GM18858 (cell line): ENCODE data around the gene PRDX5.
A peak's percentile ranks its signal among the peaks of the same experiment; 100 is the strongest.

ENCODE experiments used
- ATAC-seq: cut with Tn5 transposase; IDR thresholded peaks from one replicate; pipeline ENCODE4 v1.9.1; 2021; ENCODE audit not compliant: unreplicated experiment

The PRDX5 gene

DNA sequence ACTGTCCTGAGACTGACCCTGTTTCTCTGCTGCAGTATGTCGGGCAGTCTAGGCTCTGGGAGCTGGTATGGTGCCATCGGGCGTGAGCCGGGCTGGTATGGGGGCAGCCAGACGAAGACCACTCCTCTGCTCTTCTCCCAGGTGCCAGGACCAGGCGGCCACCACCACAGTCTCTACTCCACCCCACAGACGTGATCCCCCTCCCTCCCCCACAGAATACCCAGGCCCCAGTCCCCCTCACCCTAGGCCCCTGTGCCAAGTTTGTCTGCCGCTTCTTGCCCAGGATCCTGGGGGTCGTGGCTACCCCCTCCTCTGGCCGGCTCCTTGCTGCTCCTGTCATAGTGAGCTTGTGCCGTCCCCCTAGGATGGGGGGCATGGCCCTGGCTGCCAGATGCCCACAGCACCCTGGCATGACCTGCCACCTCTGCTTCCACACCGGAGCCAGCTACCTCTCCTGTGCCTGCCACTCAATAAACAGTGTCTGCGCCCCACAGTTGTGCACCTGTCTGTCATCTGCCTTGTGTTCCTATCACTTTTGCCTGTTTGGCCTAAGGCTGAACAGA lies 28.8 kb upstream of the PRDX5 start:
- ATAC-seq, result no peak

DNA sequence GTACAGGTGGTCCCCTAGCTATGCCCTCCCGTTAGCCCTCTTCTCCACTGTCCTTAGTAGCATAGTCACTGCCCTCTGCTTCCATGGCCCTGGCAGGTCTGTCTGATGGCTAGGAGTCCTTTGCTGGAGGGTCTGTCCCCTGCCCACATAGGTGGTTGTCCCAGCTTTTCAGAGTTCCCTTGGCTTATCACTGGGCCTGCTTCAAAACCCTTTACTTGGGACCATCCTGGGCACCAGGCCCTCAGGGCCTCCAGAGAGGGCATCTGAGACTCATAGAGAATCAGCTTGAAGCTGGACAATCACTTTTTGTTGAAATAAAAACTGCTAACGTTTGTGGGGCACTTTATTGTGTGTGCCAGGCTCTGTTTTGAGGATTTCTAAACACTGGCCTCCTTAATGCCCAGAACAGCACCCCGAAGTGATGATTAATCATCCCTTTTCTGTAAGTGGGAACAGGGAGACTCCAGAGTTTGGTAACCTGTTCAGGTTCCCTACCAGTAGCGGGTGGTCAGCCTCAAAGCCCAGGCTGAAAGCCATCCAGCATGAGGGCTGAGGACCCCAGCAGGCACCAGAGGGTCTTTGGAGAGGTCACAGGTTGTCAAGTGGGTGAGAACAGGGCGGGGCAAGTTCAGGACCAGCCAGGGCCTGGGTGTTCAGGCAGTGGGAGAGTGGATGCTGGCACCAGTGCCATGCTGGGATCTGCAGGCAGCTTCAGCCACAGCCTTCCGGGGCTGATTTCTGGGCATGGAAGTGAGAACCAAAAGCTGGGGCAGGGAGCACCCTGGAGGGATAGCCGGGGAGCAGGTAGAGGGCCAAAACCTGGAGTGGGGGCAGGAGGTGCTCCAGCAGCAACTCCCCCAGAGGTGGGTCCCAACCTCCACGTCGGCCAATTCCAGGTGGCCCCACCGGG lies 27.3 kb upstream of the PRDX5 start:
- no peak for ATAC-seq

DNA sequence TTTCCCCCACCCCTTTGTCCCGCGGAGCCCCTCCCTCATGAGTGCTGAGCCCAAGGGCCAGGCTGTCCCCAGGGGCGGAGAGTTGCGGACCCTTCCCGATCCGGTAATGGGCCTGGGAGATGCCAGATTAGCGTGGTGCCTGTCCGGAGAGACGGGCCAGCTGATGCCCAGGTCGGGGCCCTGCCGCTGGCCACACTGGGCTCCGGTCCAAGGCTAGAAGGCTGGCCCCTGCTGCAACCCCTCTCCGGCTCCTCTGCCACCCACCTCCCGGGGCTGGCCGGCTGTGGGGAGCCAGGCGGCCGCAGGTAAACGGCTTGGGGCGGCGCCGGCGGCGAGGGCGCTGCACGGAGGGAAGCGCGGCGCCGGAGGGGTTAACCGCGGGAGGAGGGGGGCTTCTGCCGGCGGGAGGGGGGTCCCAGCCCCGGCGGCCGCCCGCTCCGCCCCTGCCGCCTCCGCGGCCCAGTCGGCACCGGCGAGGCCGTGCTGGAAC lies 26.6 kb upstream of the PRDX5 start, which contains the start of gene KCNK4:
Gene KCNK4 (plus strand): TSS at position 41 of the 490 bp plus-strand sequence. CDS start 1,717 bp downstream, outside the sequence.
- no peak for ATAC-seq

DNA sequence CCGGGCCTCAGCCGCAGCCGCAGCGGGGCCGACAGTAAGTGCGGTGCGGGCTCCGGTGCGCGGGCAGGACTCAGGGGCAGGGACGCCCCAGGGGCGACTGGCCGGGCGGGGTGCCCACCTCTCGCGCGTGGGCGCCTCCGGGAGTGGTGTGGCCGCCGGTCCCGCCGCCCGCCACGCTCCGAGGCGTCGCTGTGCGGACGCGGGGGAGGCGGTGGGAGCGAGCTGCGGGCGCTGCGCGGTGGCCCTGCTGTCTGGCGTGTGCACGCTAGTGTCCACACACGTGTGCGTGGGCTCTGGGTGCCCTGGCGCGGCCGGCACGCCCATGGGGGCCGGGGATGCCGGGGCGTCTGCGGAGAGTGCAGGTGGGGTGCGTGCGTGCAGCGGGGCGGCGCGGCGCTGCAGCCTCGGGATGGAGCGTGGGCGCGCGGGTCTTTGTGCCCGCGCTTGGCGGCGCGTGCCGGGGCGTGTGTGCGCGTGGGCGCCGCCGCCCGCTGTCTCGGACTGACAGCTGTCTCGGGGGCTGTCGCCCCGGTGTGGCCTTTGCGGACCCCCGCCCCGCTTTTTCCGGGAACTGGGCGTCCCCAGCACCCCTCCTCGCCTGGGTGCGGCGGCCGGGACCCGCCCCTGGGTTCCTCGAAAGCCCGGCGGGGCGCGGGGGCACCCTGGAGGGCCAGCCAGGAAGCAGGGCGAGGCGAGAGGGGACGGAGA lies 26.0 kb upstream of the PRDX5 start:
- ATAC-seq, result no peak

DNA sequence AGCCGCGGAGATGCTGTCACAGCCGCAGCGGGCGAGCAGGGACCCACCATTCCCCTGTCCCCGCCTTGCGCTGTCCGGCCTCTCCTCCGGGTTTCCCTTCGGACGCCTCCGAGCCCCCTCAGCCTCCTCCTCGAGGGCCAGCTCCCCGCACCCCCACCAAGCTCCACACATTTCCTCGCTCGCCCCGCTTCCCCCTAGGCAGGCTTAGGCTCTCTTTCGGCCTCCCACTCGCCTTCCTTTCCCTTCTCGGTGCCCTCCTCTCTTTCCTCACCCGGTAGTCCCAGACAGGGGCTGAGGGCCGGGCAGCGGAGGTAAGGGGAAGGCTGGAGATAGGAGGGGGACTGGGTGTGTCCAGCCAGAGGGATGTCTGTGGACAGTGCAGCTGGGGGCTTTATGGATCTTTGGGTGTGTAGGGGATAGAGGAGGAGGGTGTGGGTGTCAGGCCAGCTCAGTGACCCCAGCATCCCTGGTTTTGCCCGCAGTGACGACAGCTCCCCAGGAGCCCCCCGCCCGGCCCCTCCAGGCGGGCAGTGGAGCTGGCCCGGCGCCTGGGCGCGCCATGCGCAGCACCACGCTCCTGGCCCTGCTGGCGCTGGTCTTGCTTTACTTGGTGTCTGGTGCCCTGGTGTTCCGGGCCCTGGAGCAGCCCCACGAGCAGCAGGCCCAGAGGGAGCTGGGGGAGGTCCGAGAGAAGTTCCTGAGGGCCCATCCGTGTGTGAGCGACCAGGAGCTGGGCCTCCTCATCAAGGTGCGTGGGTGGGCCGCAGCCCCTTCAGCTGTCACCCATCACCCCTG lies 25.3 kb upstream of the PRDX5 start:
- ATAC-seq, result no peak

DNA sequence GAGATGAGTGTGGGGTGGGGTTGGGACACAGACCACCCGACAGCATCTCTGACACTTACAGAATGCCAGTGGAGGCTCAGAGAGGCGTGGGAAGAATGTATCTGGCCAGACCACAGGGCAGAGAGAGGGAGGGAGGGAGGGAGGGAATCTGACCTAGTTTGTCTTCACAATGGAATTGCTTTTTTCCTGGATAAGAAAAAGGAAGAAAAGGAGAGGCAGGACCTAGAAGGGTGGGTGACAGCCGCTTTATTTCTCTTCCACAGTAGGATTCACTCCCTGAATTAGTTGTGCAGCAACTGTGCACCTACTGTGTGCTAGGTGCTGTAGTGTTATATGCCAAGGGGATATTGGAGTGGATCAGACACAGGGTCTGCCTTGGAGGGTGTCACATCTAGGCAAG lies 23.1 kb upstream of the PRDX5 start:
- ATAC-seq, result no peak

DNA sequence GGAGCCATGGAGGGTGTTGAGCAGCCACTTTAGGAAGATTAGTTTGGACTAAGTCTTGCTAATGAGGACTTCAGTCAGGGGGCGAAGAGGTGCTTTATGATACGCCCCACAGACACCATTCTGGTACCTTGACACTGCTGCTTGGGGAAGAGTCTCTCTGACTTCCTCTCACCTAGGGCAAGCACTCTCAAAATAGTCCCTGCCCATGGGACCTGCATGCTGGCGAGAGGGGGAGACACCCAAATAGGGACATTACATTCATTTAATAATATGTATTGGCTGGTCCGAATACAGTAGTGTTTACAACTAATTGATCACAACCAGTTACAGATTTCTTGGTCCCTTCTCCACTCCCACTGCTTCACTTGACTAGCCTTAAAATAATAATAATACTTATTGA lies 22.2 kb upstream of the PRDX5 start:
- ATAC-seq, result no peak

DNA sequence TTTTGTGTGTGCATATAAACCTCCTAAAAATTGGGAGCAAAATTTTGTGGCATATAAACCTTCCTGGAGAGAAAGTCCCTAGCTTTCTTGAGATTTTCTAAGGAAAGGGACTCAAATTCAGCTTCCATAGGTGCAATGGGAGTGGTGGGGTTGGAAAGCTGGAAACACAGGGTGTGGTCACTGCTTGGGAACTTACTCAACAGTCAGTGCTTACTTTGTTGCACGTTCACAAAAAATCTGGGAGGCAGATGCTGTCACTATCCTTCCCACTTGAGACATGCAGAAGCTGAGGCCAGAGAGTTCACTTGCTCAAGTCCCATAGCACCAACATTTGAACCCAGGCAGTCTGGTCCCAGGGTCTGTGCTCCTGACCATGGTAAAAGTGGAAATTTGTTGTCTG lies 21.7 kb upstream of the PRDX5 start:
- no peak for ATAC-seq

DNA sequence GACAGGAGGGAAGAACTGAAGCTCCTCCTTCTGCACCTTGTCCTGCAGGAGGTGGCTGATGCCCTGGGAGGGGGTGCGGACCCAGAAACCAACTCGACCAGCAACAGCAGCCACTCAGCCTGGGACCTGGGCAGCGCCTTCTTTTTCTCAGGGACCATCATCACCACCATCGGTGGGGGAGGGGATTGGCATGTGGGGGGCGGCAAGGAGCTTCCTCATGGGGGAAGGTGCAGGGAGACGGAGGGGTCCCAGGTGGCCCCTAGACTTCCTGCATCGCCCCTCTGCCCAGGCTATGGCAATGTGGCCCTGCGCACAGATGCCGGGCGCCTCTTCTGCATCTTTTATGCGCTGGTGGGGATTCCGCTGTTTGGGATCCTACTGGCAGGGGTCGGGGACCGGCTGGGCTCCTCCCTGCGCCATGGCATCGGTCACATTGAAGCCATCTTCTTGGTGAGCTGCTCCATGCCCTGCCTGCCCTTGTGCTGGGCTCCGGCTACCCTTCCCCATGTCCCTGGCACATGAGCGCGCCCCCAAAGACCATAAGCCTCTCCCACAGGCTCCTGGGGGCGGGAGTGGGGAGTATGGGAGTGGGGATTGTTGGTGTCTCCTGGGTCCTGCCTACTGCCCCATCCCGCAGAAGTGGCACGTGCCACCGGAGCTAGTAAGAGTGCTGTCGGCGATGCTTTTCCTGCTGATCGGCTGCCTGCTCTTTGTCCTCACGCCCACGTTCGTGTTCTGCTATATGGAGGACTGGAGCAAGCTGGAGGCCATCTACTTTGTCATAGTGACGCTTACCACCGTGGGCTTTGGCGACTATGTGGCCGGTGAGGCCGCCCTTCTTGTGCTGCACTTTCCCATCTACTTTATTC lies 20.9 kb upstream of the PRDX5 start:
- ATAC-seq, result no peak

DNA sequence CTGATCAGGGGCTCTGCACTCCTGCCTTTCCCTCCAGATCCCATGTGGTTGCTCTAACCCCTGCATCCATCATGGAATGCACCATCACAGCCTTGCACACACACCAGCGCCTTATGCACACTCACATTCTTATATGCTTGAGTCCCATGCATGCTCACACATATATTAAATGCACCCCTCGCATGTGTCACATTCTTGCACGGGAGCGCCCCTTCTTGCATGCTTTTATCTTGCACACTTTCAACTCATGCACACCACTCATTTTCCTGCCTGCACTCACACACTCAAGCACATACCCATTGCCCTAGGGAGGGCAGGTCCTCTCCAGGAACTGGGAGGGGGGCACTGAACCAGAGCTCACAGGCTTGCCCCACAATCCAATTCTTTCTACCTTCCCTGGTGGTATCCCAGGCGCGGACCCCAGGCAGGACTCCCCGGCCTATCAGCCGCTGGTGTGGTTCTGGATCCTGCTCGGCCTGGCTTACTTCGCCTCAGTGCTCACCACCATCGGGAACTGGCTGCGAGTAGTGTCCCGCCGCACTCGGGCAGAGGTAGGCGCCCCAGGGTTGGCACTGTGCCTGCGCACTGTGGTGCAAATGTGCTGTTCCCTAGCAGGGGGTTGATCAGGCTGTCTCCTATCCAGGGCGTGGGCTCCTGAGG lies 20.1 kb upstream of the PRDX5 start:
- ATAC-seq, result no peak

DNA sequence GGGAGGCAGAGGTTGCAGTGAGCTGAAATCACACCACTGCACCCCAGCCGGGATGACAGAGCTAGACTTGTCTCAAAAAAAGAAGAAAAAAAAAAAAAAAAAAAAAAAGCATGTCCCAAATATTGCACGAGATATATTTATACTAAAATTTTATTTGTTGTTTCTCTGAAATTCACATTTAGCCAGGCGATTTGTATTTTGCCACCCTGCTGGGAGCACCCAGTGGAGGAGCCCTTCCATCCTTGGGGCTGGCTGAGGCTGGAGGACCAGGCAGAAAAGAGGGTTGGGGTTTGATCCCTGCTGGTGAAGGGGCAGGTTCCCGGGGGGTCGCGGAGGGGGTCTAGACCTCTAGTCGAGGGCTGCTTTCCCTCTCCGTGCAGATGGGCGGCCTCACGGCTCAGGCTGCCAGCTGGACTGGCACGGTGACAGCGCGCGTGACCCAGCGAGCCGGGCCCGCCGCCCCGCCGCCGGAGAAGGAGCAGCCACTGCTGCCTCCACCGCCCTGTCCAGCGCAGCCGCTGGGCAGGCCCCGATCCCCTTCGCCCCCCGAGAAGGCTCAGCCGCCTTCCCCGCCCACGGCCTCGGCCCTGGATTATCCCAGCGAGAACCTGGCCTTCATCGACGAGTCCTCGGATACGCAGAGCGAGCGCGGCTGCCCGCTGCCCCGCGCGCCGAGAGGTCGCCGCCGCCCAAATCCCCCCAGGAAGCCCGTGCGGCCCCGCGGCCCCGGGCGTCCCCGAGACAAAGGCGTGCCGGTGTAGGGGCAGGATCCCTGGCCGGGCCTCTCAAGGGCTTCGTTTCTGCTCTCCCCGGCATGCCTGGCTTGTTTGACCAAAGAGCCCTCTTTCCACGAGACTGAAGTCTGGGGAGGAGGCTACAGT lies 18.7 kb upstream of the PRDX5 start:
- no peak for ATAC-seq

DNA sequence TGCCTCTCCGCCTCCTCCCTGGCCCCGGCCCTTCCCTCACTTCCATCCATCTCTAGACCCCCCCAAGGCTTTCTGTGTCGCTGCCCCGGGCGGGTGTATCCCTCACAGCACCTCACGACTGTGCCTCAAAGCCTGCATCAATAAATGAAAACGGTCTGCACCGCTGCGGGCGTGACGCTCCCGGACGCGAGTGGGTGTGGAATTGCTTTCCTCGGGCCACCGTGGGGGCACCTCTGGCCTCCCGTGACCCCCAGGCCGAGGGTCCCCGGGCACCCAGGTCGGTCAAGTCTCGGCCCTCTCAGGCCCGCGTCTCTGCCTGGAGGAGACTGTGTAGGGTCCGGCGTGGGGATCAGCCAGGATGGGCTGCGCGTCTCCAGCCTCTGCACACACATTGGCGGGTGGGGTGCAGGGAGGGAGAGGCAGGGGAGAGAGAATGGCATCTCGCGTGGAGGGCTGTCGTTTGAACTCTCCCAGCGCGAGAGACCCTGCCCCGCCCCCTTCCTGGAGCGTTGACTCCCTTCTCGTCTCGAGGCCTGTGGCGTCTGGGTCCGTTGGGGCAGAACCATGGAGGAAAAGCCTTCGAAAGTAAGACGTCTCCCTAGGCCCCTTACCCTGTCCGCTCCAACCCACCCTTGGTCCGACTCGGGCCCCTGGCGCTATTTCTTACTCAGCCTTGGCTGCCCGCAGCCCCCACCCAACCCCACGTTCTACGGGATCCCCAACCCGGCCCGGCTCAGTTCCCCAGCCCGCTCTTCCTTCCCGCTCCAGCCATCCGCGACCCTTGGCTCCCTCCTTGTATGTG lies 17.9 kb upstream of the PRDX5 start, which contains the start of gene CATSPERZ:
Gene CATSPERZ (plus strand): TSS at position 512 of the 802 bp plus-strand sequence. CDS start 53 bp downstream, at position 565.
- ATAC-seq, result no peak

DNA sequence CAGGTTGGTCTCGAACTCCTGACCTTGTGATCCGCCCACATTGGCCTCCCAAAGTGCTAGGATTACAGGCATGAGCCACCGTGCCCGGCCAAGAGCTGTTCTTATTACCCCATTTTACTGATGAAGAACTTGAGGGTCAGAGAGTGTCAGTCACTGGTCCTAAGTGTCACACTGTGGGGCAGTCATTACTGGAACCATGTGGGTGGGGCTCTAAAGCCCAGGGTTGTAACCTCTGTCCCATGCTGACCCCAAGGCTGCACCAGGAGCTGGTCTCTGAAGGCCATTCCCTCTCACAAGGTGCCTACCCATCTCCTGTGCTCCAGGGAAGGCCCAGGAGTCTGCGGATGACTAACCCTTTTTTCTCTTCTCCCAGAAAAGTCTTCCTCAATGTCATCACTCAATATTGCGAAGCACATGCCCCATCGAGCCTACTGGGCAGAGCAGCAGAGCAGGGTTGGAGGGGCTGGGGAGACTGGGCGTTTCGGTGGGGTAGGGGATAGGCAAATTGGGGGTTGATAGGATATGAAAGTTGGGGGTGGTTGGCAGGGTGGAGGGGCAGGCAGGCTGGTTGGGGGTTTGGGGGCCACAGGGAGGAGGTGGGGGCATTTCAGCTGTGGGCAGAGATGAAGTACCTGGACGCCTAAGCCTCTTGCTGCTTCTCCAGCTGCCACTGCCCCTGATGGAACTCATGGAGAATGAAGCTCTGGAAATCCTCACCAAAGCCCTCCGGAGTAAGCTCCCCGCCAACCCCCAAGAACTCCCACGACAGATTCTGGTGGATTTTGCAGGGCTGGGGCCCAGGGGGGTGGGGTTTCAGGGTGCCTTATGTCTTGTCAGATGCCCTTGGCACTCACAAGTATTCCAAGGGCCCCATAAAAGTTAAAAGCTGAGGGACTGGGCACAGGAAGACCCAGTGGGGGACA lies 14.6 kb upstream of the PRDX5 start:
- ATAC-seq, result no peak

DNA sequence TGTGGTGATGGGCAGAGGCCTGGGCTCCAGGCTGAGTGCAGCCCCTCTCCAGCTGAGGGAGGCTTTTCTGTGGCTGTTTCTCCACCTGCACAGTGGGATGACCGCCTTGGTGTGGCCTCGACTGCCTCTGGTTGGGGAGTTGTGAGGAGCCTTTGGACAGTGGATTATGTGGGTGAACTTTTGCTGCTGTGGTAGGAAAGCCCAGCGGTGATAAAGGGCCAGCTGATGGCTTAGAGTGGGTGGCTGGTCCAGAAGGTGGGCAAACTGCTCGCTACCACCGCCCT lies 13.9 kb upstream of the PRDX5 start:
- ATAC-seq, result no peak

DNA sequence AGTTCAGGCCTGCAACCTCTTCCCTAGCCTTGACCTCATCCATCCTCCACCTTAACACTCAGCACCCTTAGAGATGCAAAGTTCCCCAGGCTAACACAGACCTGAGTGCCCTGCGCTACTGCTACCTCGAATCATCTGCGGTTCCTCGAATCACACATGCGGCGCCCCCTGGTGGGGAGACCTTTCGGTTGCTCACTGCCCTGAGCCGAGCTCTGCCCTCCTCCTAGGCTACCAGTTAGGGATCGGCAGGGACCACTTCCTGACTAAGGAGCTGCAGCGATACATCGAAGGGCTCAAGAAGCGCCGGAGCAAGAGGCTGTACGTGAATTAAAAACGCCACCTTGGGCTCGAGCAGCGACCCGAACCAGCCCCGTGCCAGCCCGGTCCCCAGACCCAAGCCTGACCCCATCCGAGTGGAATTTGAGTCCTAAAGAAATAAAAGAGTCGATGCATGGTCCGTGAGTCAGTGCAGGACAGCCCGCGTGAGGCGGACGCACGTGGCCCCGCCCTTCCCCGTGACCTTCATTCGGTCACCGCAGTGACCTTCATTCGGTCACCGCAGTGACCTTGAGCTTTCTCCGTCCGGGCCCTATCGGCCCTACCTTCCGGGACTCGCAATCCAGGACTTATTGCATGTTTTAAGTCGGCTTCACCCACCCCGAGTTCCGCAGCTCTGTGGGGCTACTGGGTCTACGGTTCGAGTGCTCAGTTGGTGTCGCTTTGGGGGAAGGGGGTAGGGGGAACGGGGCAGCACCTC lies 13.4 kb upstream of the PRDX5 start:
- ATAC-seq, result peak; percentile 27
